Ureter (tissue), 1 donor: ENCODE results near the gene SIRT1. TPM values are rescaled to one million over a fixed set of nuclear protein-coding genes. Genes with fewer than 3 reads are reported as not detected.
"Not testable (repeated sequence)": the region's sequence is repeated elsewhere in the genome, so short reads cannot be mapped to it uniquely, and the experiment has no call there.

ENCODE experiments used
- DNase-seq: peaks from one replicate; pipeline ENCODE4 v3.0.0-alpha.2; 2020; ENCODE audit warnings: low spot score
- total RNA-seq: library from RNA; stranded (reverse); gene quantifications from one replicate; pipeline ENCODE4 v1.2.4, GENCODE V29; 2023
- donor health status: DM: yes; HTN: yes; CAD: no.

The SIRT1 gene
- total RNA-seq, 1 donor from 2014 or later = 23.5 TPM

GRCh38 chr10:67875340-67876238 lies 8.9 kb upstream of the SIRT1 start:
- no peak for DNase-seq

DNA sequence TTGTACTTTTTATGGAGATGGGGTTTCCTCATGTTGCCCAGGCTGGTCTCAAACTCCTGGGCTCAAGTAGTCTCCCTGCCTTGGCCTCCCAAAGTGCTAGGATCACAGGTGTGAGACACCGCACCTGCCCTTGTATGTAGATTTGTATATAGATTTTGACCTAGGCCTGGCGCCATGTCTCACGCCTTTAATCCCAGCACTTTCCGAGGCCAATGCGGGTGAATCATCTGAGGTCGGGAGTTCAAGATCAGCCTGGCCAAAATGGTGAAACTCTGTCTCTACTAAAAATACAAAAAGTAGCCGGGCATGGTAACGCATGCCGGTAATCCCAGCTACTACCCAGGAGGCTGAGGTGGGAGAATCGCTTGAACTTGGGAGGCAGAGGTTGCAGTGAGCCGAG lies 7.0 kb upstream of the SIRT1 start:
- DNase-seq = not testable (repeated sequence)

- DNase-seq = no peak
Measured at GRCh38 chr10:67878133-67878532, 6.3 kb upstream of the SIRT1 start.

DNA sequence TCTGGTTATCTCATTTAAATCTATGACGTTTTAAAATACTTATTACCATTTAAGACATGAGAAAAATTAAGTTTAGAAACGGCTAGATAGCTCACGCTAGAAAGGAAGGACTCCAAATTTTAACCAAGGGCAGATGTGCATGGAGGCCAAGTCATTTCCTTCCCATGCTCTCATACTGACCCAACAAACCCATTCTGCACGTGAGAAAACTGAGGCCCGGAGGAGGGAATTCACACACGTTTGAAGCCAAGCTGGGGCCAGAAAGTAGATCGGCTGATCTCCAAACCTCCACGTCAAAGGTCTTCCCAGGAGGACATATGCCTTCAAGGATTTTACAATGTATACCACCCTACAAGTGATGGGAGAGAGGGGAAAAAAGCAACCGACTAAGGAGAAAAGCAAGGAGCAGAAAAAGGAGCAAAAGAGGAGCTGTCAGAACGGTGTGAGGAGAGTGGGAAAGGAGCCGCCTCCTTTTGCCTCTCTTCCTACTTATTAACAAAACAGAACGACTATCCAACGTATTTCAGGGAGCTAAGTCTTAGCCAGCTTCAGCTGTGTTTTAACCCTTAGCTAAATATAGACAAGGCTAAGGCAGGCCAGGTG lies 645 bp upstream of the SIRT1 start:
- DNase-seq = no peak

DNA sequence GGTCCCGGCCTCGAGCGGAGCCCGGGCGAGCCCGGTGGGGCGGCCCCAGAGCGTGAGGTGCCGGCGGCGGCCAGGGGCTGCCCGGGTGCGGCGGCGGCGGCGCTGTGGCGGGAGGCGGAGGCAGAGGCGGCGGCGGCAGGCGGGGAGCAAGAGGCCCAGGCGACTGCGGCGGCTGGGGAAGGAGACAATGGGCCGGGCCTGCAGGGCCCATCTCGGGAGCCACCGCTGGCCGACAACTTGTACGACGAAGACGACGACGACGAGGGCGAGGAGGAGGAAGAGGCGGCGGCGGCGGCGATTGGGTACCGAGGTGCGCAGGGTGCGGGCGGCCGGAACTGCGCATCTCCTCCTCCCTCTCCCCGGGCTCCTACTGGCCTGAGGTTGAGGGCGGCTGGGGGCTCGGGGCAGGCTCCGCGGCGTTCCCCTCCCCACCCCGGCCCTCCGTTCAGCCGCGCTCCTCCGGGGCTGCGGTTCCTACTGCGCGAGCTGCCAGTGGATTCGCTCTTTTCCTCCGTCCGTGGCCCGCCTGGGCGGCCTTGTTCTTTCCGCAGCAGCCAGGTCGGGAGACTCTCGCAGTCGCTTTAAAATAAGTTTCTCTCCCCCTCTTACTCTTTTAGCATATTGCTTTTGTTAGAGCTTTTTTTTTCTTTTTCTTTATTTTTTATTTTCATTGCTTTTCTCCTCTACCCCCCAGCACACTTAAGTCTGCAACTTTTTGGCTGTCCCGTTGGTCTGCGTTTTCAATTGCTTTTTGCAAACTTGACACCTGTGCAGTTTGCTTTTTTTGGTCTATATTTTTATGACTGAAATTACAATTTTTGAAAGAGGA lies 600 bp downstream of the SIRT1 start:
- DNase-seq = peak; percentile 85

DNA sequence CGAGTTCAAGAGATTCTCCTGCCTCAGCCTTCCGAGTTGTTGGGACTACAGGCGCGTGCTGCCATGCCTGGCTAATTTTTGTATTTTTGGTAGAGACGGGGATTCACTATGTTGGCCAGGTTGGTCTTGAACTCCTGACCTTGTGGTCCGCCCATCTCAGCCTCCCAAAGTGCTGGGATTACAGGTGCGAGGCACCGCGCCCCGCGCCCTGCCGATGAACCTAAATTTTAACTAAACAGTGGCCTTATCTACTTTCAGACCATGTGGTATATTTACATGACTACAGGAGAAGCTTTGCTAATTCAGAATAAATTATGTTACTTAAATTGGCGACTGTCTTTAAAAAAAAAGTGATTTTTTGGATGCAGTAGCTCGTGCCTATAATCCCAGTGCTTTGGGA lies 9.2 kb downstream of the SIRT1 start:
- no peak for DNase-seq

- no peak for DNase-seq
Measured at GRCh38 chr10:67903581-67903980, 19.1 kb downstream of the SIRT1 start.

DNA sequence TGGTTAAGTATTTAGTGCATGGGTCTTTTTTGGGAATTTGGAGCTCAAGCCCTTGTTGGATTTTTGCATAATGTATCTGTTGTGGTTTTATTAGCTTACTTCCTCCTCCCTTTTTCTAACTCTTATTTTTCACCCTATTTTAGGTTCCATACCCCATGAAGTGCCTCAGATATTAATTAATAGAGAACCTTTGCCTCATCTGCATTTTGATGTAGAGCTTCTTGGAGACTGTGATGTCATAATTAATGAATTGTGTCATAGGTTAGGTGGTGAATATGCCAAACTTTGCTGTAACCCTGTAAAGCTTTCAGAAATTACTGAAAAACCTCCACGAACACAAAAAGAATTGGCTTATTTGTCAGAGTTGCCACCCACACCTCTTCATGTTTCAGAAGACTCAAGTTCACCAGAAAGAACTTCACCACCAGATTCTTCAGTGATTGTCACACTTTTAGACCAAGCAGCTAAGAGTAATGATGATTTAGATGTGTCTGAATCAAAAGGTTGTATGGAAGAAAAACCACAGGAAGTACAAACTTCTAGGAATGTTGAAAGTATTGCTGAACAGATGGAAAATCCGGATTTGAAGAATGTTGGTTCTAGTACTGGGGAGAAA lies 28.0 kb downstream of the SIRT1 start:
- no peak for DNase-seq

- DNase-seq = no peak
Measured at GRCh38 chr10:67914777-67915340, 30.4 kb downstream of the SIRT1 start.

DNA sequence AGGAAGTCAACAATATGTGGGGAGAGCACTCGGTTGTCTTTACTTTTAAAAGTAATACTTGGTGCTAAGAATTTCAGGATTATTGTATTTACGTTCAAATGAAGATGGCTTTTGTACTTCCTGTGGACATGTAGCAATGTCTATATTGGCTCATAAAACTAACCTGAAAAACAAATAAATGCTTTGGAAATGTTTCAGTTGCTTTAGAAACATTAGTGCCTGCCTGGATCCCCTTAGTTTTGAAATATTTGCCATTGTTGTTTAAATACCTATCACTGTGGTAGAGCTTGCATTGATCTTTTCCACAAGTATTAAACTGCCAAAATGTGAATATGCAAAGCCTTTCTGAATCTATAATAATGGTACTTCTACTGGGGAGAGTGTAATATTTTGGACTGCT lies 32.7 kb downstream of the SIRT1 start:
- DNase-seq = no peak

DNA sequence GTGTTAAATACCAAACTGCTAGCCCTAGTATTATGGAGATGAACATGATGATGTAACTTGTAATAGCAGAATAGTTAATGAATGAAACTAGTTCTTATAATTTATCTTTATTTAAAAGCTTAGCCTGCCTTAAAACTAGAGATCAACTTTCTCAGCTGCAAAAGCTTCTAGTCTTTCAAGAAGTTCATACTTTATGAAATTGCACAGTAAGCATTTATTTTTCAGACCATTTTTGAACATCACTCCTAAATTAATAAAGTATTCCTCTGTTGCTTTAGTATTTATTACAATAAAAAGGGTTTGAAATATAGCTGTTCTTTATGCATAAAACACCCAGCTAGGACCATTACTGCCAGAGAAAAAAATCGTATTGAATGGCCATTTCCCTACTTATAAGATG lies 33.2 kb downstream of the SIRT1 start:
- DNase-seq = no peak

DNA sequence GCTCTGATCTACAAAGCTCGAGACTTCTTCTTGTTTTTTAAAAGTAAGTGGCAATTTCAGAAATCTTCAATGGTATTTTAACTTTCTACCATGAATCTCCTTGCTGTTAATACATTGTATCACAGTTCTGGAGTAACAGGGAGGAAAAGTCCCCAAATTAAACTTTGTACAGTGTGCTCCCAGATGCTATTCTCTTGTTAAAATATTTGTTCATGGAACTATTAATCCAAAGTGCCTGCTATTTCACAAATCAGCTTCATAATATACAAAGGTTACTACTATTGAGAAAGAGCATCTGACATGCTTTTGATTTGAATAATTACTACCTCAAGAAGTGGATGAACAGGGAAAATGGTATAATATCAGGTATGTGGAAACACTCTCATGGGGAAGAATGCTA lies 36.6 kb downstream of the SIRT1 start:
- no peak for DNase-seq

DNA sequence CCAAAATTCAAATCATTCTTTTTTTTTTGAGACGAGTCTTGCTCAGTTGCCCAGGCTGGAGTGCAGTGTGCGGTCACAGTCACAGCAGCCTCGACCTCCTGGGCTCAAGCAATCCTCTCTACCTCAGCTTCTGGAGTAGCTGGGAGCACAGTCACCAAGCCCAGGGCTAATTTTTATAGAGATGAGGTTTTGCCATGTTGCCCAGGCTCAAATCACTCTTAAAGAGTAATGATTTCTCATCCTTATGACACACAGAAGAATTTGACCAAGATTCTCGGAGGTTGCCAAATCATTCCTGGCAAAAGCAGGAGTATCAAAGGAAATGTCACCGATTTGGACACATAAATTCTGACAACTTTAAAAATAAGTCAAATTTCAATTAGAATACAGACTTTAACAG lies 39.1 kb downstream of the SIRT1 start:
- no peak for DNase-seq

DNA sequence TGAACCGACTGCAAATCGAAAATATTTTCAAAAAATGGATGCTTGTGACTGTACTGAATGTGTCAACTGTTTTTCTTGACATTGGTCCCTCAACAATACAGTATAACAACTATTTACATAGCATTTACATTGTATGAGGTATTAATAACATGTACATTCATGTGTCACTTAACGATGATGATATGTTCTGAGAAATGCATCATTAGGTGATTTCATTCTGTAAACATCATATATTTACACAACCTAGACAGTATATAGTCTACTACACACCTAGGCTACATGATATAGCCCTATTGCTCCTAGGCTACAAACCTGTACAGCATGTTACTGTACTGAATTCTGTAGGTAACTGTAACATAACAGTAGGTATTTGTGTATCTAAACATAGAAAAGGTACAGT lies 39.7 kb downstream of the SIRT1 start:
- no peak for DNase-seq

DNA sequence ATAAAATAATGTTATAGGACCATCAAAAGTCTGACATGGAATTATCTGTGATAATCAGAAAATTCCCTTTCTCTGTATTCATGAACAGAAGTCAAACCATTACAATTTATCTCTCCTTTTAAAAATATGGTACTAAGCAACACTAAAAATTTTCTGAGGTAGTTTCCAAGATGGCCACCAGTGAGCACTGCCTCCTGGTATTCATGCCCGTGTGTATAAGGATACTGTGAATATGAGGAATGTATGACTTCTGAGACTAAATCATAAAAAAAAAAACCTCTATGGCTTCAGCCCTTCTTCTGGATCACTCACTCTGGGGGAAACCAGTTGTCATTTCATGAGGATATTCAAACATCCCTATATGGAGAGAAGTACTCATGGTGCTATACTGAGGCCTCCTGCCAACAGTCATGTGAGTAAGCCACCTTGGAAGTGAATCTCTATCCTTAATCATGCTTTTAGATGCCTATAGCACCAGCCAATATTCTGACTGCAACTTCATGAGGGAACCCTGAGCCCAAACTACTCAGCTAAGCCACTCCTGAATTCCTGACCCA lies 41.1 kb downstream of the SIRT1 start:
- DNase-seq = no peak

GRCh38 chr10:67926951-67927350 lies 42.5 kb downstream of the SIRT1 start:
- no peak for DNase-seq

DNA sequence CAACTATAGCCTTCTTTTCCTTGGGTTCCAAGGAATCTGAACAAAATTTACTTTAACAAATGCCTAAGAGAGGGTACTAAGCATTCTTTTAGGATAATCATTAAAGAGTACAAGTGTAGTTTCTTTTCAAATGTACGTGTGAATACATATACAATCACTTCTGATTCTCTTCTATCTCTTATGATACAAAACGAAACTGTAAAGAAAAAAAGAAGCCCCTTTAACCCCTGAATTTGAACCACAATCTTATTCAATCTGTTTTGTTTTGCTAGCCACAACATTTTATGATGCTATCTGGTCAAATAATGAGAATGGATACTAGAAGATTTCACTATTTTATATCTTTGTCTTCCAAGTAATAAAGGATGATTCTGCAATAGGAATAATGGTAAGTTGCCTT lies 48.7 kb downstream of the SIRT1 start:
- DNase-seq = no peak

GRCh38 chr10:67934336-67934735 lies 49.9 kb downstream of the SIRT1 start:
- DNase-seq = no peak

DNA sequence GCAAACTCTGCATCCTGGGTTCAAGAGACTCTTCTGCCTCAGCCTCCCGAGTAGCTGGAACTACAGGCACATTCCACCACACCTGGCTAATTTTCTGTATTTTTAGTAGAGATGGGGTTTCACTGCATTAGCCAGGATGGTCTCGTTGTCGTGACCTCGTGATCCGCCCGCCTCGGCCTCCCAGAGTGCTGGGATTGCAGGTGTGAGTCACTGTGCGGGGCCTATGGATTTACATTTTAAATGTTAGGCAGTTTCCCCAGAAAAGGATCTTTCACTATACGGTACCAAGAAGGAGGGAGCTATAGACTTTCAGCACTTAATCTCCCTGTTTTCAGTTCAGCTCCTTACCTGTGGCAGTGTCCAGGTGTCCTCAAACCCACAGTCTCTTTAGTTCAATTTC lies 50.8 kb downstream of the SIRT1 start:
- no peak for DNase-seq

DNA sequence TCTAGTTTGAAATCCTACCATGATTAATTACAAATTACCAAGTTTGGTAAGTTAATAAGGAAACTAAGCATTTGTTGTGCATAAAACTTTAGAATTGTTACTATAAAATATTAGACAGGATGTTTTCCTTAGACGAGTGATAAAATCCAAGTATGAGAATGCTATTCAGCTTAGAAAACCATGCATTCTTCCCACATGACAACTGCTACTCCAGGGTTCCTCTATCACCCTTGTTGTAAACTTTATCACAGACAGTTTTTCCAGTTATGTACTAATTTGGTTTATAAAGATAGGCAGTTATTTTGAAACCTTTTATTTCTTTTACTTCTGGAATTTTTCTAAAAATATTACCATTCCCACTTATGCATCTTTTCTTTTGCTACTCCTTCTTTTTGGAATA lies 52.0 kb downstream of the SIRT1 start:
- no peak for DNase-seq

DNA sequence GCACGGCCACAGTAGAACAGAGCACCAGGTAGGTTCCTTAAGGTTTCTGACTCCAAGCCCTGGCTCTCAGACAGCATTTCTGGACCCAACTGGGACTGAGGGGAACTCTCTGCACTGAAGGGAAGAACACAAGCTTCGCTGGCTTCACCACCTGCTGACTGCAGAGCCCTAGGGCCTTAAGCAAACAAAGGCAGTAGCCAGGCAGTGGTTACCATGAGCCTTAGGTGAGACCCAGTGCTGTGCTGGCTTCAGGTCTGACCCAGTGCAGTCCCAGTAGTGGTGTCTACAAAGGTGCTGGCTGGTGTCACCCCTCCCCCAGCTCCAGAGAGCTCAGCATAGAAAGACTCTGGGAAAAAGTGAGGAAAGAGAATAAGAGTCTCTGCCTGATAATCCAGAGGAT lies 59.5 kb downstream of the SIRT1 start:
- DNase-seq = no peak

- DNase-seq = no peak
Measured at GRCh38 chr10:67955614-67956013, 71.2 kb downstream of the SIRT1 start.
